ENCODE data around the gene HSFX4. TPM values are rescaled to one million over a fixed set of nuclear protein-coding genes. Genes with fewer than 3 reads are reported as not detected.
"Not testable (repeated sequence)": the region's sequence is repeated elsewhere in the genome, so short reads cannot be mapped to it uniquely, and the experiment has no call there.

HSFX4 gene
- total RNA-seq (2013): not detected
- not detected for polyA plus RNA-seq
- polyA minus RNA-seq: not detected in 2 replicates
- 0 to 0.15 (median 0) reads per million in 11 experiments for total RNA-seq

GRCh38 chrX:149929400-149929799 lies at the start of gene HSFX4:
HSFX4 (plus strand) TSS chrX:149929573; CDS start chrX:149929645, 72 bp downstream.
- H3K27me3 Mint-ChIP-seq (ENCODE audit: low read depth in 3 of 3); H3K4me3 Mint-ChIP-seq; H3K27ac Mint-ChIP-seq; DNase-seq; H3K9me3 ChIP-seq (replicated peaks in 1 of 2; ENCODE audit: control insufficient read depth in 1 of 2, insufficient read depth in 1 of 2, low read length in 2 of 2); H4K20me1 ChIP-seq (ENCODE audit: insufficient read depth, low read length); H3K4me2 ChIP-seq (replicated peaks; ENCODE audit: extremely low read depth, low read length, poor library complexity, severe bottlenecking); H3K4me1 Mint-ChIP-seq; H3K27me3 ChIP-seq (ENCODE audit: control insufficient read depth in 2 of 2, insufficient read depth in 2 of 2, low read length in 2 of 2); H3K4me3 ChIP-seq (replicated peaks in 1 of 3; ENCODE audit: low read depth in 2 of 3, low read length in 3 of 3); H3K36me3 ChIP-seq (replicated peaks in 1 of 2; ENCODE audit: control insufficient read depth in 1 of 2, insufficient read depth in 2 of 2, low read length in 2 of 2); H2AFZ ChIP-seq (ENCODE audit: insufficient read depth, low read depth, low read length, poor library complexity, severe bottlenecking); H3K4me1 ChIP-seq (ENCODE audit: control insufficient read depth in 1 of 2, insufficient read depth in 2 of 2, low read length in 2 of 2); H3K9ac ChIP-seq (ENCODE audit: insufficient read depth, low read length, poor library complexity, severe bottlenecking); H3K79me2 ChIP-seq (ENCODE audit: insufficient read depth, low read length); H3K36me3 Mint-ChIP-seq; H3K9me3 Mint-ChIP-seq; intact Hi-C loops (cut with micrococcal nuclease); H3K27ac ChIP-seq (ENCODE audit: low read depth in 1 of 2, low read length in 2 of 2): not testable (repeated sequence)
- no CpG with 5 or more reads among the region's 7 CpGs for WGBS (ENCODE audit: insufficient coverage)

GRCh38 chrX:149881081-149881711 lies 48.2 kb upstream of the HSFX4 start, which contains the start of gene MAGEA8:
MAGEA8 (plus strand) TSS chrX:149881183; CDS start chrX:149884273, 3,090 bp downstream.
- no peak within 1 kb of the TSS for H3K4me3 ChIP-seq (replicated peaks in 1 of 3; ENCODE audit: low read depth in 2 of 3, low read length in 3 of 3)
- H3K27me3 ChIP-seq (ENCODE audit: control insufficient read depth in 2 of 2, insufficient read depth in 2 of 2, low read length in 2 of 2): no peaks in the 10 kb centered on the region
- no peaks in the 10 kb centered on the region for H3K36me3 Mint-ChIP-seq
- H3K4me2 ChIP-seq (replicated peaks; ENCODE audit: extremely low read depth, low read length, poor library complexity, severe bottlenecking): no peak within 1 kb of the TSS
- no peaks in the 10 kb centered on the region for H4K20me1 ChIP-seq (ENCODE audit: insufficient read depth, low read length)
- WGBS (ENCODE audit: insufficient coverage): 98% methylated on average over 10 of the region's 33 CpGs
- H3K4me1 ChIP-seq (ENCODE audit: control insufficient read depth in 1 of 2, insufficient read depth in 2 of 2, low read length in 2 of 2): no peaks in the 10 kb centered on the region
- no peak within 1 kb of the TSS for H3K27ac ChIP-seq (ENCODE audit: low read depth in 1 of 2, low read length in 2 of 2)
- no peaks in the 10 kb centered on the region for H3K9me3 ChIP-seq (replicated peaks in 1 of 2; ENCODE audit: control insufficient read depth in 1 of 2, insufficient read depth in 1 of 2, low read length in 2 of 2)
- intact Hi-C loops (cut with micrococcal nuclease): no loop called here
- no peak for DNase-seq
- H2AFZ ChIP-seq (ENCODE audit: insufficient read depth, low read depth, low read length, poor library complexity, severe bottlenecking): no peak within 1 kb of the TSS
- H3K9ac ChIP-seq (ENCODE audit: insufficient read depth, low read length, poor library complexity, severe bottlenecking): no peak within 1 kb of the TSS
- H3K9me3 Mint-ChIP-seq: peaks cover 0 to 2% (median 0%) of the 10 kb centered on the region in 7 donors
- no peak within 1 kb of the TSS for H3K4me3 Mint-ChIP-seq
- peak; percentile 10 for TF ChIP-seq CTCF (IDR thresholded peaks at IDR 0.05)
- no peaks in the 10 kb centered on the region for H3K4me1 Mint-ChIP-seq
- H3K27ac Mint-ChIP-seq: no peak within 1 kb of the TSS
- H3K36me3 ChIP-seq (replicated peaks in 1 of 2; ENCODE audit: control insufficient read depth in 1 of 2, insufficient read depth in 2 of 2, low read length in 2 of 2): no peaks in the 10 kb centered on the region
- H3K79me2 ChIP-seq (ENCODE audit: insufficient read depth, low read length): no peaks in the 10 kb centered on the region
- peaks cover 0 to 2% (median 0%) of the 10 kb centered on the region in 3 donors for H3K27me3 Mint-ChIP-seq (ENCODE audit: low read depth in 3 of 3)

GRCh38 chrX:149890828-149891227 lies 38.5 kb upstream of the HSFX4 start:
- H3K27ac Mint-ChIP-seq; H3K36me3 ChIP-seq (replicated peaks in 1 of 2; ENCODE audit: control insufficient read depth in 1 of 2, insufficient read depth in 2 of 2, low read length in 2 of 2); H3K27ac ChIP-seq (ENCODE audit: low read depth in 1 of 2, low read length in 2 of 2); H3K4me1 ChIP-seq (ENCODE audit: control insufficient read depth in 1 of 2, insufficient read depth in 2 of 2, low read length in 2 of 2); H2AFZ ChIP-seq (ENCODE audit: insufficient read depth, low read depth, low read length, poor library complexity, severe bottlenecking); H3K27me3 Mint-ChIP-seq (ENCODE audit: low read depth in 3 of 3); H3K36me3 Mint-ChIP-seq; H3K9me3 Mint-ChIP-seq; H3K9ac ChIP-seq (ENCODE audit: insufficient read depth, low read length, poor library complexity, severe bottlenecking); H3K9me3 ChIP-seq (replicated peaks in 1 of 2; ENCODE audit: control insufficient read depth in 1 of 2, insufficient read depth in 1 of 2, low read length in 2 of 2); intact Hi-C loops (cut with micrococcal nuclease); H3K4me3 Mint-ChIP-seq; DNase-seq; H3K4me2 ChIP-seq (replicated peaks; ENCODE audit: extremely low read depth, low read length, poor library complexity, severe bottlenecking); H3K79me2 ChIP-seq (ENCODE audit: insufficient read depth, low read length); H3K4me3 ChIP-seq (replicated peaks in 1 of 3; ENCODE audit: low read depth in 2 of 3, low read length in 3 of 3); H3K4me1 Mint-ChIP-seq; H3K27me3 ChIP-seq (ENCODE audit: control insufficient read depth in 2 of 2, insufficient read depth in 2 of 2, low read length in 2 of 2); H4K20me1 ChIP-seq (ENCODE audit: insufficient read depth, low read length): not testable (repeated sequence)
- WGBS (ENCODE audit: insufficient coverage): no CpG with 5 or more reads among the region's 2 CpGs
